HepG2 (cell line): Measurements from ENCODE around the gene ZNF384. TPM values are rescaled to one million over a fixed set of nuclear protein-coding genes. Genes with fewer than 3 reads are reported as not detected.

Source experiments
- AFF4 ChIP-seq: sonication (generic); formaldehyde crosslinking; IDR thresholded peaks from 2 replicates; pipeline ENCODE4 v1.4.0; 2020; ENCODE audit warnings: missing genetic modification reagents
- CBX5 ChIP-seq: sonication (generic); formaldehyde crosslinking; IDR thresholded peaks from 2 replicates; pipeline ENCODE4 v1.4.0; 2020; ENCODE audit warnings: missing genetic modification reagents, borderline replicate concordance
- FOXK2 ChIP-seq: fragments of 450-650 bp; IDR thresholded peaks from 2 replicates; pipeline ENCODE4 v1.6.1; 2016
- HNF1B ChIP-seq: sonication (generic); formaldehyde crosslinking; IDR thresholded peaks from 2 replicates; pipeline ENCODE4 v1.5.1; 2020; ENCODE audit warnings: mild to moderate bottlenecking, moderate library complexity, missing genetic modification reagents
- HNRNPH1 ChIP-seq: fragments of 200-400 bp; formaldehyde crosslinking; optimal IDR thresholded peaks from 2 replicates; pipeline ENCODE3; 2017; ENCODE audit warnings: mild to moderate bottlenecking, low read depth, low read length
- KLF15 ChIP-seq: sonication (generic); formaldehyde crosslinking; IDR thresholded peaks from 2 replicates; pipeline ENCODE4 v1.8.1; 2023; ENCODE audit warnings: borderline replicate concordance, mild to moderate bottlenecking, inconsistent platforms, missing genetic modification reagents, mixed read lengths
- MAZ ChIP-seq, 2 experiments: sonication (generic) in 1 of 2; formaldehyde crosslinking in 1 of 2; IDR thresholded peaks; 2 replicates each; pipeline versions ENCODE4 v1.5.0 to v1.6.1; 2012 to 2020; ENCODE audit warnings: low read depth in 2 of 2, mild to moderate bottlenecking in 2 of 2, borderline replicate concordance in 1 of 2, improper control_type of control experiment in 1 of 2, low read length in 1 of 2, missing genetic modification reagents in 1 of 2, moderate library complexity in 1 of 2
- MNT ChIP-seq: fragments of 450-650 bp; IDR thresholded peaks from 2 replicates; pipeline ENCODE4 v1.6.1; 2016
- MTF1 ChIP-seq: sonication (generic); formaldehyde crosslinking; IDR thresholded peaks from 2 replicates; pipeline ENCODE4 v1.5.0; 2020; ENCODE audit warnings: missing genetic modification reagents
- NR2F1 ChIP-seq, 2 experiments: fragments of 450-650 bp in 1 of 2; formaldehyde crosslinking in 1 of 2; IDR thresholded peaks; 2 replicates each; pipeline versions ENCODE4 v1.5.0 to v1.6.1; 2016 to 2020; ENCODE audit warnings: mild to moderate bottlenecking in 1 of 2, missing compliant biosample characterization in 1 of 2, missing genetic modification reagents in 1 of 2, moderate library complexity in 1 of 2
- SMAD1 ChIP-seq: sonication (generic); formaldehyde crosslinking; IDR thresholded peaks from 2 replicates; pipeline ENCODE4 v1.4.0; 2020; ENCODE audit warnings: missing genetic modification reagents, low read depth, mild to moderate bottlenecking, borderline replicate concordance
- TEF ChIP-seq: sonication (generic); formaldehyde crosslinking; IDR thresholded peaks from 2 replicates; pipeline ENCODE4 v1.5.0; 2020; ENCODE audit warnings: missing genetic modification reagents
- ZBTB44 ChIP-seq: sonication (generic); formaldehyde crosslinking; IDR thresholded peaks from 2 replicates; pipeline ENCODE4 v1.4.0; 2020; ENCODE audit warnings: missing genetic modification reagents
- ZFP37 ChIP-seq: sonication (generic); formaldehyde crosslinking; IDR thresholded peaks from 2 replicates; pipeline ENCODE4 v1.4.0; 2020; ENCODE audit warnings: missing genetic modification reagents, borderline replicate concordance
- ZNF234 ChIP-seq: sonication (generic); formaldehyde crosslinking; conservative IDR thresholded peaks from 2 replicates; pipeline ENCODE4 v1.5.1; 2020; ENCODE audit warnings: mild to moderate bottlenecking, missing genetic modification reagents
- ZNF24 ChIP-seq: fragments of 450-650 bp; IDR thresholded peaks from 2 replicates; pipeline ENCODE4 v1.6.1; 2017; ENCODE audit warnings: antibody characterized with exemption, mild to moderate bottlenecking
- ZNF75D ChIP-seq: sonication (generic); formaldehyde crosslinking; IDR thresholded peaks from 2 replicates; pipeline ENCODE4 v1.8.1; 2023; ENCODE audit warnings: missing genetic modification reagents, mild to moderate bottlenecking, borderline replicate concordance
- ZNF841 ChIP-seq: sonication (generic); formaldehyde crosslinking; IDR thresholded peaks from 2 replicates; pipeline ENCODE4 v1.8.1; 2023; ENCODE audit warnings: missing genetic modification reagents, borderline replicate concordance
- polyA plus RNA-seq, 8 experiments: library from polyadenylated mRNA; depleted of rRNA in 3 of 8; stranded (reverse) in 7 of 8; unstranded in 1 of 8; fragments of >200 nt; fragmentation: Illumina TruSeq in 4 of 8; extraction: Trizol in 4 of 8; gene quantifications; 2 replicates each; pipeline versions ENCODE4 v1.2.1 to v1.2.3, GENCODE V29; 2011 to 2016; ENCODE audit warnings: low read depth in 4 of 8, missing spikeins in 1 of 8, mixed read lengths in 1 of 8; ENCODE audit not compliant: insufficient read depth in 1 of 8
- total RNA-seq, 5 experiments: library from RNA; depleted of rRNA; stranded (reverse); fragments of >200 nt; fragmentation: Illumina TruSeq; extraction: Trizol; gene quantifications; 2 replicates each; pipeline ENCODE4 v1.2.3, GENCODE V29; 2016; ENCODE audit warnings: low read depth in 1 of 5

ZNF384 gene
- total and polyA plus RNA-seq, 2 of the 13 experiments (the other 11 are each of a cell fraction or from before 2014, with no cell fraction given), result 23.6 to 55.3 TPM

GRCh38 chr12:6662906-6663742 is 26.1 kb downstream of the ZNF384 start, which contains the start of gene ING4 (continued):
- TF ChIP-seq TEF (CRISPR knock-in tag) (0 out of 2 replicates have a peak, but pooled peaks have one; percentile 26), CBX5 (CRISPR knock-in tag) (no peak; the same call in 1 of the 2 replicates), KLF15 (CRISPR knock-in tag) (no peak), HNF1B (CRISPR knock-in tag) (peak; percentile 89), FOXK2 (peak; percentile 87), ZNF234 (CRISPR knock-in tag) (no peak), MTF1 (CRISPR knock-in tag) (no peak), MNT (peak; percentile 22; the same call in 1 of the 2 replicates), ZNF24 (no peak; the same call in 1 of the 2 replicates), ZNF75D (CRISPR knock-in tag) (no peak), AFF4 (CRISPR knock-in tag) (no peak), ZFP37 (CRISPR knock-in tag) (no peak), ZNF841 (CRISPR knock-in tag) (no peak), NR2F1 (CRISPR knock-in tag; IDR thresholded peaks at IDR 0.05) (no peak), MAZ (IDR thresholded peaks at IDR 0.05; ENCODE audit: borderline replicate concordance, low read depth, low read length) (no peak), MAZ (CRISPR knock-in tag; IDR thresholded peaks at IDR 0.05; ENCODE audit: low read depth) (peak; percentile 87), HNRNPH1 (no peak), SMAD1 (CRISPR knock-in tag) (no peak), ZBTB44 (CRISPR knock-in tag) (no peak)
